Stimulated activated naive B cell treated with anti-CD40 and anti-IgM and Interleukin-4, amounts not matched to agents 10 μg/mL and 1 μg/mL and 100 μg/mL, for 72 hours (primary cell): Measurements from ENCODE around the gene GOLGA6L10.
"Not testable (repeated sequence)": the region's sequence is repeated elsewhere in the genome, so short reads cannot be mapped to it uniquely, and the experiment has no call there.

Source experiments
- ATAC-seq, 2 donors: fragments of 150-1000 bp; cut with Tn5 transposase; replicated peaks; 2 replicates each; pipeline ENCODE4 v1.10.0; 2021; ENCODE audit warnings: moderate library complexity in 1 of 2
- DNase-seq: peaks from one replicate; pipeline ENCODE4 v3.0.0; 2021
- H3K27ac Mint-ChIP-seq: one replicate; pipeline ENCODE4 v1.8.0; 2022; ENCODE audit warnings: mild to moderate bottlenecking, mixed read lengths
- H3K27me3 Mint-ChIP-seq, 2 donors: one replicate each; pipeline ENCODE4 v1.8.0; 2022; ENCODE audit warnings: mixed read lengths in 2 of 2
- H3K36me3 Mint-ChIP-seq, 2 donors: one replicate each; pipeline ENCODE4 v1.8.0; 2022; ENCODE audit warnings: mixed read lengths in 2 of 2, mild to moderate bottlenecking in 1 of 2
- H3K4me1 Mint-ChIP-seq, 2 donors: one replicate each; pipeline ENCODE4 v1.8.0; 2022; ENCODE audit warnings: mixed read lengths in 2 of 2, mild to moderate bottlenecking in 1 of 2
- H3K4me3 Mint-ChIP-seq, 2 donors: one replicate each; pipeline ENCODE4 v1.8.0; 2022; ENCODE audit warnings: mild to moderate bottlenecking in 2 of 2, mixed read lengths in 2 of 2, moderate library complexity in 1 of 2
- H3K9me3 Mint-ChIP-seq, 2 donors: one replicate each; pipeline ENCODE4 v1.8.0; 2022; ENCODE audit warnings: mixed read lengths in 2 of 2, mild to moderate bottlenecking in 1 of 2

The GOLGA6L10 gene

GRCh38 chr15:82317091-82317489, 32.2 kb downstream of the GOLGA6L10 start:
- Mint-ChIP-seq H3K36me3 (no peaks in the 10 kb centered on the region), H3K4me1 (no peaks in the 10 kb centered on the region), H3K4me3 (no peak overlapping the region), H3K27me3 (peaks cover 9 to 16% of the 10 kb centered on the region in 2 donors), H3K27ac (no peak overlapping the region), H3K9me3 (no peaks in the 10 kb centered on the region)
- no peak for DNase-seq
- ATAC-seq = no peak

DNA sequence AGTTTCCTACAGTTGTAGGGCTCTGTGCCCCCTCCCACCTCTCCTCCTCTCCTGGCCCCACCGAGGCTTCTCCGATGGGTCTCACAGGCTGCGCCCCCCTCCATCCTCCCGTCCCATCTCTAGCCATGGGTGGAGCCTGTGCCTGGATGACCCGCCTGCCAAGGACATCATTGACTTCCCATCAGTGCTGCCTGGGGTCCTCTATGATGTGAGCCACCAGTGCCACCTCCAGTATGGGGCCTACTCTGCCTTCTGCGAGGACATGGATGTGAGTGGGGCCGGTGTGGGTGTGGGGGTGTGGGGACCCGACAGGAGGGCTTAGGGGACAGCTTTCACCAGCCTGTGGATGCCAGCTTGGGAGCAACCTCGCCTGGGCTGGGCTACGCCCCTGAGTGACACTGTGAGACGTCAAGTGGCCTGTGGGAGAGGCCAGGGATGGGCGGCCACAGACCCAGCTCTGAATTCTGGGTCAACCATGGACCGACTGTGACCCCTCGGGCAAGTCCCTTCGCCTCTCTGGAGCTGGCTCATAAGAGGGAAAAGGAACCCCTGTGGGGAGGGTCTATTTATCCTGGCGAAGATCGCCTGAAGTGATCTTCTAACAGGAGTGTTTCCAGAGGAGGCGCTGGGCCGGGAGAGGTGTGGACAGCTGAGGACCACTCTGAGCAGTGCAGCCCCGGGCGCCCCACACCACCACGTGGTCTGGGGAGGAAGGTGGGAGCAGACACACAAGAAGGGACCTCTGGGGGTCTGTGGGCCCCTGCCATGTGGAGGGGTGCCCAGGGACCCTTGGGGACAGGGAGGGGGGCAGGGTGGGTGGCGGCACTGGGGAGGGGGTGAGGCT, 32.8 kb downstream of the GOLGA6L10 start:
- peaks cover 9 to 17% of the 10 kb centered on the region in 2 donors for H3K27me3 Mint-ChIP-seq
- DNase-seq, H3K4me3 Mint-ChIP-seq, ATAC-seq, H3K9me3 Mint-ChIP-seq, H3K4me1 Mint-ChIP-seq, H3K36me3 Mint-ChIP-seq, H3K27ac Mint-ChIP-seq: not testable (repeated sequence)

DNA sequence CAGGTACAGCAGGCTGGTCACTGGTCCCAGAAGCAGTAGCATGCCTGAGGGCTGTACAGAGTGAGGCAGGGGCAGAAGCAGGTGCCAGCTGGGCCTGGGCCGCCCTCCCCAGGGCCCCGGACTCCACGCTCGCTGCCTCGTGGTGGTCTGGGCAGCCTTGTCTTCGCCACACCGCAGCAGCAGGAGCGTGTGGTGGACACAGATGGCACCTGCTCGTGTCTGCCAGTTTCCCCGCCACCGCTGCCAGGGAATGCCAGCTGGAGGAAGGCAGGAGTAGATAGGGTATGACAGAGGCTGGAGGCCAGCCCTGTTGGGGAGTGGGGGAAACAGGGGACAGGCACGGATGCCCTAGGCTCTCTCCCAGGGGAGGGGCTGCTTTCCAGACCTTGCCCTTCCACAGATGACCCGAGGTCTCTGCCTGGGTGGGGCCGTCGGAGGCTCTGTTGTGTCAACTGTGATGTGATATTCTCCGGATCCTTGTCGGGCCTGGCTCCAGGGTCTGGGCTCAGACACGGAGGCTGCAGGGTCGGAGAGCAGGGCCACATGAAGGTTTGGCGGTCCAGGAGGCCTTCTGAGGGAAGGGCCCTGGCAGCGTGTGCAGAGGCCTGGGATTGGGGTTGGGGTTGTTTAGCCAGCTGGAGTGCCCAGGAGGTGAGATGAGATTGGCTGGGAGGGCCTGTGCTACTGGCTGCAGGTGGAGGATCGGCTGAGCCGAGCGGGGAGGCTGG, 33.6 kb downstream of the GOLGA6L10 start:
- DNase-seq (no peak), ATAC-seq (no peak)
- peaks cover 0 to 1% of the 10 kb centered on the region in 2 donors for H3K36me3 Mint-ChIP-seq
- H3K27me3 Mint-ChIP-seq = peaks cover 13 to 22% of the 10 kb centered on the region in 2 donors
- no peak overlapping the region for H3K4me3 Mint-ChIP-seq
- H3K4me1 Mint-ChIP-seq = no peaks in the 10 kb centered on the region
- H3K27ac Mint-ChIP-seq = no peak overlapping the region
- H3K9me3 Mint-ChIP-seq = peaks cover 3 to 6% of the 10 kb centered on the region in 2 donors

- H3K4me1 Mint-ChIP-seq = no peaks in the 10 kb centered on the region
- H3K4me3 Mint-ChIP-seq = no peak overlapping the region
- no peak overlapping the region for H3K27ac Mint-ChIP-seq
- ATAC-seq (no peak), DNase-seq (no peak)
- peaks cover 3% of the 10 kb centered on the region in 2 donors for H3K36me3 Mint-ChIP-seq
- peaks cover 6 to 10% of the 10 kb centered on the region in 2 donors for H3K9me3 Mint-ChIP-seq
- peaks cover 13 to 27% of the 10 kb centered on the region in 2 donors for H3K27me3 Mint-ChIP-seq
Measured at GRCh38 chr15:82314769-82315518, 34.3 kb downstream of the GOLGA6L10 start.

- not testable (repeated sequence) for H3K4me1 Mint-ChIP-seq, H3K27ac Mint-ChIP-seq, ATAC-seq, DNase-seq, H3K36me3 Mint-ChIP-seq, H3K4me3 Mint-ChIP-seq
- H3K9me3 Mint-ChIP-seq = peaks cover 6 to 10% of the 10 kb centered on the region in 2 donors
- peaks cover 13 to 27% of the 10 kb centered on the region in 2 donors for H3K27me3 Mint-ChIP-seq
Measured at GRCh38 chr15:82313951-82314768, 35.1 kb downstream of the GOLGA6L10 start.

GRCh38 chr15:82313446-82313845, 35.8 kb downstream of the GOLGA6L10 start:
- H3K36me3 Mint-ChIP-seq = peaks cover 3% of the 10 kb centered on the region in 2 donors
- DNase-seq (no peak), ATAC-seq (no peak)
- peaks cover 6 to 10% of the 10 kb centered on the region in 2 donors for H3K9me3 Mint-ChIP-seq
- peaks cover 13 to 27% of the 10 kb centered on the region in 2 donors for H3K27me3 Mint-ChIP-seq
- no peak overlapping the region for H3K27ac Mint-ChIP-seq
- H3K4me3 Mint-ChIP-seq = no peak overlapping the region
- no peaks in the 10 kb centered on the region for H3K4me1 Mint-ChIP-seq

DNA sequence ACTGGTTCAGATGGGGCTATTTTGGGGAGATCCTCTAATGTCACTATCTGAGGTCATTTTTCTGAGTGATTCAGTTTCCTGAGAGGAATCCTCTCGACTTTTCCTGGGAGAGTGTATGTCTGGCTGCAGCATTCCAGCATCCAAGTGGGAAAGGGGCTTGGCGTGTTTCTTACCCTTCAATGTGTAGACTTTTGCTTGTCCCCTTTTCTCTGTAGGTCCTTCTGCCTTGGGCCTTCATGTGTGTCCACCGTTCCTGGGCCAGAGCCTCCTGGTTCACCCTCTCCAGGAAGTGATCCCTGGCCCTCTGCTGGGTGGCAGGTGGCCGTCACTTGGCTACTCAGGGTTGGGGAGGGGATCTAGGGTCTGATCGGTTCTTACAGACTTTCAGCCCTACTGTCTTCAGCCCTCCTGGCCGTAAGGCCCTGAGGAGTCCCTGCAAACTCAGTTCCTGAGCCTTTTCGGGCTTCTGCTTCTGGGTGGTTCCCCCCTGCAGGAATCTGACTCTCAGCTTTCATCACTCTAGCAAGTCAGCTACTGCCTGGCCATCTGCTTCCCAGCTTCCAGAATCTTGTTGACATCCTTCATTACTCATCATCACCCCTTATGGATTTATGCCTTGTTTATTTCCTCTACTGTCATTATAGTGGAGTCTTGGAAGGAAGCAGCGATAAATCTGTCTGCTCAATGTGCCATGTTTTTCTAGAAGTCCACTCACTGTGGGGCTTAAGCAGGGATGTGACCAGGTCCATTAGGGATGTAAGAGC, 36.5 kb downstream of the GOLGA6L10 start:
- Mint-ChIP-seq H3K4me3 (no peak overlapping the region), H3K9me3 (peaks cover 6 to 10% of the 10 kb centered on the region in 2 donors), H3K27me3 (peaks cover 13 to 27% of the 10 kb centered on the region in 2 donors), H3K4me1 (no peaks in the 10 kb centered on the region), H3K27ac (no peak overlapping the region), H3K36me3 (peaks cover 3% of the 10 kb centered on the region in 2 donors)
- ATAC-seq = no peak
- no peak for DNase-seq

- not testable (repeated sequence) for ATAC-seq, H3K27ac Mint-ChIP-seq, DNase-seq, H3K4me3 Mint-ChIP-seq, H3K36me3 Mint-ChIP-seq, H3K4me1 Mint-ChIP-seq
- Mint-ChIP-seq H3K9me3 (peaks cover 6 to 10% of the 10 kb centered on the region in 2 donors), H3K27me3 (peaks cover 13 to 27% of the 10 kb centered on the region in 2 donors)
Measured at GRCh38 chr15:82311321-82311720, 38.0 kb downstream of the GOLGA6L10 start.

GRCh38 chr15:82309802-82310201, 39.5 kb downstream of the GOLGA6L10 start:
- DNase-seq (no peak), ATAC-seq (no peak)
- Mint-ChIP-seq H3K36me3 (peaks cover 3% of the 10 kb centered on the region in 2 donors), H3K27me3 (peaks cover 9 to 19% of the 10 kb centered on the region in 2 donors), H3K4me3 (no peak overlapping the region), H3K4me1 (no peaks in the 10 kb centered on the region), H3K9me3 (peaks cover 6 to 10% of the 10 kb centered on the region in 2 donors), H3K27ac (no peak overlapping the region)

DNA sequence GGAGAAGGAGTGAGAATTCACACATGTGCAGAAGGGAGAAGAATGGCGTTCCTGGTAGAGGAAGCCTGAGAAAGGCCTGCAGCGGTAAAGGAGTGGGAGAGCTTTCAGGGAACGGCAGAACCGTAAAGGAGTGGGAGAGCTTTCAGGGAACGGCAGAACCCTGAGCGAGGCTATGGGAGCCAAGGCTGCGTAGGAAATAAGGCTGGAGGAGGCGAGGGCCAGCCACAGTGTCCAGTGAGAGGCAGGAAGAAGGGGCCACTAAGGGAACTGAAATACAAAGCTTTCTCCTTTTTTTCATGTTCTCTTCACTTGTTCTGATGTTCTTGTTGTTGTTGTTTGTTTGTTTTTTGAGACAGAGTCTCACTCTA, 41.6 kb downstream of the GOLGA6L10 start:
- no peak overlapping the region for H3K4me3 Mint-ChIP-seq
- peaks cover 4 to 11% of the 10 kb centered on the region in 2 donors for H3K27me3 Mint-ChIP-seq
- H3K4me1 Mint-ChIP-seq = no peaks in the 10 kb centered on the region
- H3K27ac Mint-ChIP-seq = no peak overlapping the region
- DNase-seq (no peak), ATAC-seq (no peak)
- peaks cover 3% of the 10 kb centered on the region in 2 donors for H3K36me3 Mint-ChIP-seq
- peaks cover 6 to 10% of the 10 kb centered on the region in 2 donors for H3K9me3 Mint-ChIP-seq

- Mint-ChIP-seq H3K4me1 (no peaks in the 10 kb centered on the region), H3K27ac (no peak overlapping the region), H3K9me3 (peaks cover 6 to 10% of the 10 kb centered on the region in 2 donors), H3K27me3 (peaks cover 4 to 13% of the 10 kb centered on the region in 2 donors), H3K36me3 (peaks cover 3% of the 10 kb centered on the region in 2 donors), H3K4me3 (no peak overlapping the region)
- no peak for ATAC-seq
- DNase-seq = no peak
Measured at GRCh38 chr15:82306791-82307713, 42.2 kb downstream of the GOLGA6L10 start.

DNA sequence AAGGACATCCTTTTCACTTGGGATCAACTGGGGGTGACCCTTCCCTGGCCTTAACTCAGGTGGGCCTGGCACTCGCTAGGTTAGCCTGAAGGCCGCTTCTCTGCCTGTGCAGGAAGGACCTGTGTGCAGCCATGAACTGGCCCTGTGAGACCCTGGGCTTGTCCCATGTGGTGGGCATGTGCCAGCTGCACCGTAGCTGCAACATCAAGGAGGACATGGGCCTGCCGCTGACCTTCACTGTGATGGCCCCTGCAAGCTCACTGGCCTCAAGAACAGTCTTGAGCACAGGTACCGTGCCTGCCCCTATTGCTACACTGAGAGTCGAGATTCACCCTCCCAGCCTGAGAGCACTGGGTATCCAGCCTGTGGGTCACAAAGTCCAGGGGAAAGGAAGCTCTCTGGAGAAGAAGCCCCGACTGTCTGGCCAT, 43.6 kb downstream of the GOLGA6L10 start:
- Mint-ChIP-seq H3K9me3 (peaks cover 3% of the 10 kb centered on the region in 2 donors), H3K4me3 (no peak overlapping the region), H3K36me3 (peaks cover 2 to 3% of the 10 kb centered on the region in 2 donors), H3K27me3 (peaks cover 0 to 9% of the 10 kb centered on the region in 2 donors), H3K27ac (no peak overlapping the region), H3K4me1 (no peaks in the 10 kb centered on the region)
- DNase-seq = no peak
- no peak for ATAC-seq
